HK-2 (cell line): ENCODE data around the gene ENOX1.

Experiments
- DNase-seq: peaks from one replicate; pipeline ENCODE4 v3.0.0-alpha.2; 2018; ENCODE audit not compliant: unreplicated experiment

Gene ENOX1

GRCh38 chr13:43487461-43487860 is 299.3 kb downstream of the ENOX1 start:
- no peak for DNase-seq

GRCh38 chr13:43484432-43485225 is 302.1 kb downstream of the ENOX1 start:
- no peak for DNase-seq

GRCh38 chr13:43483930-43484329 is 302.8 kb downstream of the ENOX1 start:
- no peak for DNase-seq

- DNase-seq = no peak
Measured at GRCh38 chr13:43482641-43483040, 304.1 kb downstream of the ENOX1 start.

- DNase-seq = no peak
Measured at GRCh38 chr13:43482026-43482425, 304.7 kb downstream of the ENOX1 start.

- DNase-seq = no peak
Measured at GRCh38 chr13:43478902-43479301, 307.9 kb downstream of the ENOX1 start.

GRCh38 chr13:43478211-43478610 is 308.6 kb downstream of the ENOX1 start:
- no peak for DNase-seq

- no peak for DNase-seq
Measured at GRCh38 chr13:43475140-43475539, 311.6 kb downstream of the ENOX1 start.

GRCh38 chr13:43473437-43473836 is 313.3 kb downstream of the ENOX1 start:
- no peak for DNase-seq

- DNase-seq = no peak
Measured at GRCh38 chr13:43472980-43473379, 313.8 kb downstream of the ENOX1 start.

- DNase-seq = no peak
Measured at GRCh38 chr13:43472339-43472738, 314.4 kb downstream of the ENOX1 start.

GRCh38 chr13:43470610-43471009 is 316.2 kb downstream of the ENOX1 start:
- no peak for DNase-seq

GRCh38 chr13:43469791-43470190 is 317.0 kb downstream of the ENOX1 start:
- DNase-seq = no peak

- no peak for DNase-seq
Measured at GRCh38 chr13:43464578-43465264, 322.1 kb downstream of the ENOX1 start.

- no peak for DNase-seq
Measured at GRCh38 chr13:43448605-43449336, 338.0 kb downstream of the ENOX1 start.

- no peak for DNase-seq
Measured at GRCh38 chr13:43446126-43446525, 340.6 kb downstream of the ENOX1 start.

- DNase-seq = no peak
Measured at GRCh38 chr13:43445668-43446067, 341.1 kb downstream of the ENOX1 start.

GRCh38 chr13:43444081-43444480 is 342.7 kb downstream of the ENOX1 start:
- no peak for DNase-seq

GRCh38 chr13:43441899-43442499 is 344.8 kb downstream of the ENOX1 start:
- DNase-seq = no peak

GRCh38 chr13:43441464-43441863 is 345.3 kb downstream of the ENOX1 start:
- no peak for DNase-seq

- DNase-seq = no peak
Measured at GRCh38 chr13:43434191-43434590, 352.6 kb downstream of the ENOX1 start.

- DNase-seq = no peak
Measured at GRCh38 chr13:43433691-43434141, 353.1 kb downstream of the ENOX1 start.
